GM18868 (cell line): Measurements from ENCODE around the gene IGSF21.
"Not testable (repeated sequence)": the region's sequence is repeated elsewhere in the genome, so short reads cannot be mapped to it uniquely, and the experiment has no call there.

Experiments
- ATAC-seq: cut with Tn5 transposase; IDR thresholded peaks from one replicate; pipeline ENCODE4 v1.9.1; 2021; ENCODE audit warnings: mild to moderate bottlenecking, moderate library complexity; ENCODE audit not compliant: unreplicated experiment

IGSF21 gene

DNA sequence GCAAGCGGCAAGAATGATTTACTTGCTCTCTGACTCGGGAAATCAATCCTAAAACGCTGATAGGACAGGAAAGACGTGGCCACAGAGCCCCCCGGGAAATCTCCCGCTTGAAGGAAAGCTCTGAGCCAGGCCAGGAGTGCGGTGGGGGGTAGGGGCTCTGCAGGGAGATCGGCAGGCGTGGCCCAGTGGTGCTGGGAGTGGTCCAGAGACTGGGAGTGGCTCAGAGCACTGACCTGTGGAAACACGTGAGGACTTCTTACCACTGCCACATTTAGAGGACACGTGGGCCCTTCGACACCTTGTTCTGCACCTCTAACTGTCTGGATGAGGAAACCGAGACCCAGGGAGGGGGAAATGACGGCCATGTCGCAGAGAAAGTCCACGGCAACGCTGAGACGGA is 243.1 kb downstream of the IGSF21 start:
- ATAC-seq: no peak

DNA sequence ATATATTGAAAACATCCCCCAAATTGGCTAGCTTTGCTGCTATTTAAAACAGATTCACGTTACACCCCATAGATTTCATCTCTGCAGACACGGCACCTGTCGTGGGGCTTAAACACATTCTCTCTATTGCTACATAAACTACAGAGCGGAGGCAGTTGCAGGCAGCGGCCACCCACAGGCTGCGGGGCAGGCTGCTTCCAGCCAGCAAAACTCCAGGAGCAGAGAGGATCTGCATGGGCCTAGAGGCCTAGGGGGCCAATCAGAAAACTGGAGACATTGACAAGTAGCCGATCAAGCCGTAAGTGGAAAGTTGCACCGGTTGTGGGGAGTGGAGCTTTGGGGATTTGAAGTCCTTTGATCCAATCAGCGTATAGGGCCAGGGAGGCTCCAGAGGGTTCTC is 244.1 kb downstream of the IGSF21 start:
- no peak for ATAC-seq

DNA sequence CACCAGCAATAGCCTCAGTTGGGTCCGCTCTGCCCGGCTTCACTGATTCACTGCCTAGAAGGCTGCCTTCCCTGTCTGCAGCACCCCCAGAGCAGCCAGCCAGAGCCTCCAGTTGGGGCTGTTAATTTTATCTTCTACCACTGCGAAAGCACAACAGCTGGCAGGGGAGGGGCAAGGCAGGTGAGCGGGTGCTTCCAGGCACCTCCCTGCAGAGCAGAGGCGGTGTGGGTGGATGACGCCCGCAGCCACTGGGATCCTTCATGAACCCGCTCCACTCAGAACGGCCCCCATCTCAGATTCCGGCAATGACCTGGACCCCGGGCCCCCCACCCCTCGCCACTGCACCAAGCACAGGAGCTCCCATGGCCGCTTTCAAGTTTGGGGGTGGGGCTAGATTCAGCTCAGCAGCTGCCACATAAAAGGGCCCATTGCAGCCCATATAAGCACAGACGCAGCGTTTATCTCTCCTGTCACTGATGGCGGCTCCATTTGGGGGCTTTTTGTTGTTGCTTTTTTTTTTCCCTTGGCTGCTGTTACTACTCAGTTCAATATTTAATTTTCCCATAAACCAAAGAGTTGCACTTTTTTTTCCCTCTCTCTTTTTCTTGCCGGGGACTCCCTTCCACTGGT is 245.2 kb downstream of the IGSF21 start:
- ATAC-seq: no peak

DNA sequence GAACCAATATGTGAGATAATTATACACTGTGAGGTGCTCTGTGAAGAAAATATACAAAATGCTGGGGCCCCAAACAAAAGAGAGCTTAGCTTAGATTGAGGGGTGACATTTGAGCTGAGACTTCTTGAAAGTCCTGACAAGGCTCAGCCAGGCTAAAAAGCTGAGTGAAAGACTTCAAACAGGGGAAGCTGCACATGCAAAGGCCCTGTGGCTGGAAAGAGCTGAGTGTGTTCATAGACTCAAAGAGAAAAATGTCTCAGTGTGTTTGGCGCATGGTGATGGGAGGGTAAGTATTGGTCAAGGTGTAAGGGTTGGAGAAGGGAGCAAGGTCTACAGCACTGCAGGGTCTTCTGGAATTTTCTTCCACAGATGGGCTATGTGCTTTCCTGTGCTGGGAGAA is 245.9 kb downstream of the IGSF21 start:
- ATAC-seq: no peak

DNA sequence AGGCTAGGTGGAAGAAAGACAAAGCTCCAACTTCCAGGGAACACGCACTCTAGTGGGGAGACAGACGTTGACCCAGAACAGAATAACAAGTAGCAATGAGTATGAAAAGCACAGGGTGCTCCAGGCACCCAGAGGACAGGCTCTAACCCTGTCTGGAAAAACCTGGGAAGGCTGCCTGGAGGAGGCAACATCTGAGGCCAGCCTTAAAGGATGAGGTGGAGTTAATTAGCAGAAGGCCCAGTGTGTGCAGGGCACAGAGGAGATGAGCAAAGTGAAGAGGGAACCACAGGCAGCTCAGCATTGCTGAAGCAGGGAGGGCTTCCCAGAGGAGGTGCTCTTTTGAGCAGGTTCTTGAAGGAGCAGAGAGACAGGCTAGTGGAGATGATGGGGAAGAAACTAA is 246.4 kb downstream of the IGSF21 start:
- no peak for ATAC-seq

DNA sequence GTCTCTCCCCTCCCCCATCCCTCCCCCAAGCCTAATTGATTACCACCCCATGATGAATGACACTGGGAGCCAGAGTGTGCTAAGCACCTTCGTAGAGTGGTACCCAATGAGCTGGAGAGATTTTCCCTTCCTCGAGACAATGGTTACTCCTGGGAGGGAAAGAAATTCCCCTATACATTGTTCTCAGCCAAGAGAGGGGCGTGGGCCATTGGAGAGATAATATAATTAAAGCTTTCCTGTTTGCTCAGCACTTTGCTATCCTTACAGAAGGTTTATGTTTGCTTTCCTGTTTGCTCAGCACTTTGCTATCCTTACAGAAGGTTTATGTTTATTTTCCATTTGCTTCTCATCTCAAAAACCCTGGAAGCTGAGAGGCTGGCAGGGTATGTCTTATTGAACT is 247.0 kb downstream of the IGSF21 start:
- ATAC-seq: no peak

DNA sequence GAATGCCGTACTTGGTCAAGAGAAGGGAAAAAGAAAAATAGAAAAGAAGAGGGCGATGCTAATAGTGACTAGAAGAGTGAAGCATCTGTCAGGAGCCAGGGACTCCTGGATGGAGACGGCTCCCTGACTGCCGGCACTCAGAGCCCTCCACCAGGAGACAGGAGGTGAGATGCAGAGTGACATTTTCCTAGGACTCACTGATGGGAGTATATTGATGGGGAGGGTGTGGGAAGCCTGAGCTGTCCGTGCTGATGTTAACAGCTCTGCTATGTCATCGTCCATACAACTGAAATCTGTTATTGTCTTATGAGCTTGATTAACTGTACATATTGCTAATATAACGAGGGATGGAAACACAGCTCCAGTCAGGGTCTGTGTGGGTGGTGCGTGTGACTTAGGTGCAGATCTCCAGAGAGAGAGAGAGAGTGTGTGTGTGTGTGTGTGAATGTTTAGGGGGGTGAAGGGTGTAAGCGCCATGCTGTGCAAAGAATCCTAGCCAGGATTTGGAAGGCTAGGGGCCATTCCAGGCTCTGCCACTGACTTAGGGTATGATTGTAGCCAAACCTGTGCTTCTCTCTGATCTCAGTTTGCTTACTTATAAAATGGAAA is 250.1 kb downstream of the IGSF21 start:
- no peak for ATAC-seq

DNA sequence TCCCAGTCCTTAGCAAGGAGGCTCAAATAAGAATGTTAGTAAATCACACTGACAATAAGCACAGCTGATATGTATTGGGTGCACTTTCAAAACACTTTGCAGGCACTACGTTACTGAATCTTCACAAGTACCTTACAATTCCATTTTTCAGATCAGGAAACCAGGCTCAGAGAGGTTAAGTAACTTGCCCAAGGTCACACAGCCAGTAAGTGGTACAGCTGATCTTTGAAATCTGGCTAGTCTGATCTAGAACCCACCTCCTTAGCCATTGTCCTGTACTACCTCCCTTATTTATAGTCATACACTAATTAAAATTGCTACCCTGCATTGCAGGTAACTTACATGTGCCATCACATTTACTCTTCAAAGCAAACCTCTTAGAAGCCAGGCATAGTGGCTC is 251.0 kb downstream of the IGSF21 start:
- no peak for ATAC-seq

DNA sequence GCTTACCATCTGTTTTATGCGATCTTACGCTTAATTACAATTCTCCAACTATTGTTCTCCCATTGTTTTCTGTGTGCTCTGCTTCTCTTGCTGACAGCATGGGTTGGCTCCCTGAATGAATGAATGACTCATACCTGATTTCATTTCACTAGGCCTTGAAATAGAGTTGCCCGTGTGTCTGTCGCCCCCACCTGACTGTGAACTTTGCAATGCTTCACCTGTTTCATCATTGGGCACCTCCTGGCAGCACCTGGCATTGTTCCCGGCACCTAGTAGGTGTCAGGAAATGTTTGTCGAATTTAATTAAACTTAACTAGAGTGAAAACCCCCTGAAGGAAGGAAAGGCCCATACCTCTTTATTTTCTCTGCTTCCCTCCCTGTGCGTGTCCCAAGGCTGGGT is 252.7 kb downstream of the IGSF21 start:
- ATAC-seq: no peak

DNA sequence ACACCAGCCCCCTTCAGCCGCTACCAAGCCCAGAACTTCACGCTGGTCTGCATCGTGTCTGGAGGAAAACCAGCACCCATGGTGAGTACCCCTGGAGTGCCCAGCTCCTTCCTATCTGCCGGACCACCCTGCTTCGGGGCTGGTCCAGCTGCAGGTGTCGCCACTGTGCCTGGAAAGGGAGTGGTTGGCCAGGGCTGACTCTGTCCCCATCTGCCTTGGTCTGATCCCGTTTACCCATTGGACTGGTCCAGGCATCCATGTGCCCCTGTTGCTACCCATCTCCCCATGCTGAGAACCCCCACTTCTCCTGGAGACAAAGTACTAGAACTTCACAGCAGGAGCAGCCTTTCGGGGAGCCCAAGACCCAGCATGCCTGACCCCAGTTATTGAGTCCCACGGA is 254.6 kb downstream of the IGSF21 start:
- no peak for ATAC-seq

DNA sequence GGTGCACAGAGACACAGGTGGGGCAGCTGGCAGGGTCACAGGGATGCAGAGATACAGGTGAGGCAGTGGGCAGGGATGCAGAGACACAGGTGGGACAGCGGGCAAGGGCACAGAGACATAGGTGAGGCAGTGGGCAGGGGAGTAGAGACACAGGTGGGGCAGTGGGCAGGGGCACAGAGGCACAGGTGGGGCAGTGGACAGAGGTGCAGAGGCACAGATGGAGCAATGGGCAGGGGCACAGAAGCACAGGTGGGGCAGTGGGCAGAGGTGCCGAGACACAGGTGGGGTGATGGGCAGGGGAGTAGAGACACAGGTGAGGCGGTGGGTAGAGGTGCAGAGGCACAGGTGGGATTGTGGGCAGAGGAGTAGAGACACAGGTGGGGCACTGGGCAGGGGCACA is 255.8 kb downstream of the IGSF21 start:
- ATAC-seq: no peak

DNA sequence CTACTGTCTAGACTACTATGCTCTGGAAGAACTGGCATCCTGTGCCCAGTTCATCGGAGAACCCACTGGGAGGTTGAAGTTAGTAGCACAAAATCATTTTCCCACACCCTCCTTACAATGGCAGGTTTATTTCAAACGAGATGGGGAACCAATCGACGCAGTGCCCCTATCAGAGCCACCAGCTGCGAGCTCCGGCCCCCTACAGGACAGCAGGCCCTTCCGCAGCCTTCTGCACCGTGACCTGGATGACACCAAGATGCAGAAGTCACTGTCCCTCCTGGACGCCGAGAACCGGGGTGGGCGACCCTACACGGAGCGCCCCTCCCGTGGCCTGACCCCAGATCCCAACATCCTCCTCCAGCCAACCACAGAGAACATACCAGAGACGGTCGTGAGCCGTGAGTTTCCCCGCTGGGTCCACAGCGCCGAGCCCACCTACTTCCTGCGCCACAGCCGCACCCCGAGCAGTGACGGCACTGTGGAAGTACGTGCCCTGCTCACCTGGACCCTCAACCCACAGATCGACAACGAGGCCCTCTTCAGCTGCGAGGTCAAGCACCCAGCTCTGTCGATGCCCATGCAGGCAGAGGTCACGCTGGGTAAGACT is 257.6 kb downstream of the IGSF21 start:
- no peak for ATAC-seq

DNA sequence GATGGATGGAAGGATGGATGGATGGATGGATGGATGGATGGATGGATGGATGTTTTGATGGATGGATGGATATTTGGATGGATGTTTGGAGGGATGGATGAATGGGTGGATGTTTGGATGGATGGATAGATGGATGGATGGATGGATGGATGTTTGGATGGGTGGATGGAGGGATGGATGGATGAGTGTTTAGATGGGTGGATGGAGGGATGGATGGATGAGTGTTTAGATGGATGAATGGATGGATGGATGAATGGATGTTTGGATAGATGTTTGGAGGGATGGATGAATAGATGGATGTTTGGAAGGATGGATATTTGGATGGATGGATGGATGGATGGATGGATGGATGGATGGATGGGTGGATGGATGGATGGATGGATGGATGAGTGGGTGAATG is 264.9 kb downstream of the IGSF21 start:
- not testable (repeated sequence) for ATAC-seq

DNA sequence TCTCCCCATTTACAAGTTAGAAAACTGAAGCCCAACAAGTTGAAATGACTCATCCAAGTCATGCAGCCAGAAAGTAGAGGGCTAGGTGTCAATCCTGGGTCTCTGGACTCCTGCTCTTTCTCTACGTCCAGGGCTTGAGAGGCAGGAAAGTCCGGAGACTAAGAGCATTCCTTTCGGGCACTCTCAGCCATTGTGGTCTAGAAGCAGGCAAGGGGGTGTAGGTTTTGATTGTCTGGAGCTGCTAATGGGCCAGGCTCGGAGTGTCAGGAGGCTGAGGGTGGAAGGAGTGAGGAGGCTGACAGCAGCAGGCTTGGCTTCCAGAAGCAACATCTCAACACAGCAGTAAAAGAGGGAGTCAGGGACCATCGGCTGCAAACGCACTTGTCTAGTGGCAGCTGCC is 265.6 kb downstream of the IGSF21 start:
- ATAC-seq: no peak

DNA sequence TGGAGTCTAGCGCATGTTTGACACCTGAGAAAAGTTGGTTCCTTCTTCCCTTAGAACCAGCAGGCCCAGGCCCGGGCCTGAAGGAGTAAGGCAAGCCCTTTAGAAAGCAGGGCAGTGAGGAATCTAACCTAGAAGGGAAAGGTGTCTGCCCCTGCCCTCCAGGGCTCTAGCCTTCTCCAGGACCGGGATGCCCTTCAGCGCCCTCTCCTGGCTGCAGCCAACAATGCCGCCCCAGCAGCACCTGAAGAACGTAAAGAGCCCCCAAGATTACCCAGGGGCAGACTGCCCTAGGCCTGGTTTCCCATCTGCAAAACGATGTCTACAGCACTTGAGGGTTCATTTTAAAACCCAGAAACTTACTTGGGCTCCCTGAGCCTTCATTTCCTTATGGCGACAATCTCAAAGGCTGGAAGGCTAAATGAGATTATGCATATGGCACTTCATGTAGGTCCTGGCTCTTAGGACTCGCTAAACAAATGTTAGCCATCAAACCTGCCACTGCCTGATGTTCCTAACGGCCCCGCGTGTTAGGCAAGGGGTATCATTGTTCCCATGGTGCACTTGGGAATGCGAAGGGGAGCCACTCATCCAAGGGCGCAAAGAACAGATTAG is 266.4 kb downstream of the IGSF21 start:
- no peak for ATAC-seq

DNA sequence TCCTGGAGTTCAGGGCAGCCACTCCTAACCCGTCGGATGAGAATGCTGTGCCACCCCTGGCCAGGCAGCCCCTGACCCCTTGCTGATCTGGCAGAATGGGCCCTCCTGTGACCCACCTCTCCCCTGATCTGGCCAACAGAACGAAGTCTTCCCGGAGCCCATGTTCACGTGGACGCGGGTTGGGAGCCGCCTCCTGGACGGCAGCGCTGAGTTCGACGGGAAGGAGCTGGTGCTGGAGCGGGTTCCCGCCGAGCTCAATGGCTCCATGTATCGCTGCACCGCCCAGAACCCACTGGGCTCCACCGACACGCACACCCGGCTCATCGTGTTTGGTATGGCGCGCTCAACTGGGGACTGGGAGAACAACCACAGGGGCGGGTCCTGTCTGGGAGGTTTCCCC is 269.1 kb downstream of the IGSF21 start:
- no peak for ATAC-seq

DNA sequence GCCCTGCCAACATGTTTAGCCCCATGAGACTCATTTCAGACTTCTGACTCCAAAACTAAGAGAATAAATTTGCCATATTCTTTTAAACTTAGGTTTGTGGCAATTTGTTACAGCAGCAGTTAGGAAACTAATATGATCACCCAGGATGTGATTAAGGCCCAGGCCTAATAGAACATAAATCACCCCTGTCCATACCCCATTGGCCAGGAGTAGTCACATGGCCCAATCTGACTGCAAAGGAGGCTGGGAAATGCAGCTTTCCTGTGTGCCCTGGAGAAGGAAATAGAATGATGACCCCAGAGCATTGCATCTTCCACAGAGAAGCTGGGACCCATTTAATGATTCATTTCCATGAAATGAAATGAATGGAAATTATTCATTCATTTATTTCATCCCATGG is 272.7 kb downstream of the IGSF21 start:
- no peak for ATAC-seq

DNA sequence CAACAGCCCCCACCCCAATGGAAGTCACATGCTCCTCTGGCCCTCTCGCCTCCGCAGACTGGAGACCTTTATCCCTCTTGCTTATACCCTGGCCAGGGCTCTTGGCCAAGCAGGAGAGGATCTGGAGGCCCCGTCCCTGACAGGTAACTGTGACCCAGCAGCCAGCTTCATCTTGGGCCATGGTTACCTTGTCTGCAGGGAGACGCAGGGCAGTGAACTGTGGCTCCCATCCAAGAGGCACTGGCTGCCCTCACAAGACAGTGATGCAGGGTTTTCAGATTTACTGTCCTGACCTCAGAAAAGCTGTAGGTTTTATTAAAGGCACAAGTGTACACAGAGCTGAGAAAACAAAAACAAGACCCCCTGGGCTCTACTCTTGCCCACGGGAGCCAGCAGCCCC is 276.5 kb downstream of the IGSF21 start:
- no peak for ATAC-seq

DNA sequence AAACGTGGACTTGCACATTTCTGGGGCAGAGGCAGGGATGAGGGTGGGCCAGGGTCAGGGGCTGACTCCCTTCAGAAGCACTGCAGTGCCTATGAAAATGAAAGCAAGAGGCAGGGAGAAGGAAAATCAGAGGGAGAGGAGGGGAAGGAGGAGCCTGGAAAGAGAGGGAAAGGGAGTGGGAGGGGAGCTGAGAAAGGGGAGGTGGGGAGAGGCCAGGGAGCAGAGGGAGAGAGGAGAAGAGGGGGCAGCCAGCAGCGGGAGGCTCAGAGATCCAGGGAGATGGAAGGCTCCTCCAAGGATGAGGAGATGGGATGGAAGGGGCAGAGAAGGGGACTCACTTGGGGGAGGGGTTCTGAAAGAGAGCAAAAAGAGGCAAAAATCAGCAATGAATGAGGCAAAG is 276.9 kb downstream of the IGSF21 start:
- ATAC-seq: no peak

DNA sequence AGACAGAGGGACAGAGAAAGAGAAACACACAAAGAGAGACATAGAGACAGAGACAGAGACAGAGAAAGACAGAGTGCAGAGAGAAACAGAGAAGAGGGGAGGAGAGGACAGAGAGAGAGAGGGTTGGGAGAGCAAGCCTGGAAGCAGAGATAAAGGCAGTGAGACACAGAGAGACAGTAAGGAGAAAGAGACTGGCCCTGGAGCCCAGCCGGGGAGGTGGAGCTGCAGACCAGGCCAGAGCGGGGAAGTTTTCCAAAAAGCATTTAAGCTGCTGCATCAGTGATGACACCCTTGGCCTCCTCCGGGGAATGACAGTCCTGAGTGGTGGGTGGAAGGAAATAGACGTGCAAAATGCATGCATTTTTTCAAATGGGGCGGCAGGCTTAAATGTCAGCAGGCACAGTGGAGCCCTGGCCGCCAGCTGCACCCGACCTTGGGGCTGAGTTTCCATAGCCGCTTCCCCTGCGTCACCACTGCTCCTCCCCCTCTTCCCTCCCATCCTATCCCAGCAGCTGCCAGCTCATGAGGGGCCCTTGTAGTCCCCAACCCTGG is 277.7 kb downstream of the IGSF21 start:
- ATAC-seq: no peak

DNA sequence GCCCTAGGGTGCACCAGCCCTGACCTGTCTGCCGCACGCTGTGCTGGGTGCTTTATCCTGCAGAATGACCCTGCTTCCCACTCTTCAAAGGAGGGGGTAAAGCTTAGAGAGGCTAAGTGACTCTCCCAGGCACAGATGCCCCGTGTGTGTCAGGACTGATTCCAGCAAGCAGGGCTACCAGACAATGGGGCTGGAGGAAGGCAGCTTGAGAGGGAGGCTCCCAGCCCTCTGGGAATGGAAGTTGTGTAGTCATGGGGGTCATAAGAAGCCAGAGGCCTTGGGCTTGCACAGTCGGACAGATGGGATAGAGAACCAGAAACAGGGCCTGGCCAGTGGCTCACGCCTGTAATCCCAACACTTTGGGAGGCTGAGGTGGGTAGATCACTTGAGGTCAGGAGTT is 279.0 kb downstream of the IGSF21 start:
- ATAC-seq: no peak

DNA sequence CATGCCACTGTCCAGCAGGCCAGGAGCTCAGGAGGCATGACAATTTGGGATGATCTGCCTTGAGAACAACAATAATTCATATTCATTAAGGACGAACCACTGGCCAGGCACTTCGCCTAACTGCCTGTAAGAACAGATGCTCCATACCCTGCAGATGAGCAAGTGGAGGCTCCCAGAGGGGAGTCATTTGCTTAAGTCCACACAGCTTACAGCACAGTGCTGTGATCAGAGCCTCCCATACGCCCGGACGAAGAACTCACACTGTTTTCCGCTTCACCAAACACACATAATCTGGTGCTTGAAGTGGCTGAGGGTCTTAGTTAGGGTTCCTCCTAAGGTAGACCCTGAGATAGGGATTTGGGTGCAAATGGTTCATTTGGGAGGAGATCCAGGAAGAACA is 279.7 kb downstream of the IGSF21 start:
- no peak for ATAC-seq
